C4-2B (cell line): ENCODE data around the gene PLAC1.

Experiments used
- H3K27ac ChIP-seq: fragments of 450-650 bp; 2 replicates; pipeline ENCODE4 v1.5.1; 2017
- ZFX ChIP-seq: fragments of 450-650 bp; IDR thresholded peaks from 2 replicates; pipeline ENCODE4 v1.6.1; 2017
- TF ChIP-seq, protein P1 (sequence below): fragments of 450-650 bp; conservative IDR thresholded peaks from 2 replicates; pipeline ENCODE4 v1.5.1; 2017; ENCODE audit warnings: mild to moderate bottlenecking

Gene PLAC1

DNA sequence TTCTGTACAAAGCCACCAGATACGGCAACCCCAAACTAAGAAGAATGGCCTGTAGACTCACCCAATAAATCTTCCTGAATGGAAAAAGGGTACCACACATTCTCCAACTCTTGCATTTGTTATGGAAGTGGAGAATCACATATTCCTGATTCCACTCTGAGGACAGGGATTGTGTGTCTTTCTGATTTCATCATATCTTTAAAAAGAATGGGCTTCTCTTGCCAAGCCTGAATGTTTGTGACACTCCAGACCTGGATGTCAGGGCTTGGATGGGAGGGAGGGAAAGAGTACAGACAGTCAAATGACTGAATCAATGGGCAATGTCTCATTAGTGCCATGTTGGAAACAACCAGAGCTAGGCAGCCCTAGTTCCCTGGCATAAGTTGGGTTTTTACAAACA, 77.4 kb downstream of the PLAC1 start:
- no peak for TF ChIP-seq ZFX
- TF ChIP-seq, protein P1, sequence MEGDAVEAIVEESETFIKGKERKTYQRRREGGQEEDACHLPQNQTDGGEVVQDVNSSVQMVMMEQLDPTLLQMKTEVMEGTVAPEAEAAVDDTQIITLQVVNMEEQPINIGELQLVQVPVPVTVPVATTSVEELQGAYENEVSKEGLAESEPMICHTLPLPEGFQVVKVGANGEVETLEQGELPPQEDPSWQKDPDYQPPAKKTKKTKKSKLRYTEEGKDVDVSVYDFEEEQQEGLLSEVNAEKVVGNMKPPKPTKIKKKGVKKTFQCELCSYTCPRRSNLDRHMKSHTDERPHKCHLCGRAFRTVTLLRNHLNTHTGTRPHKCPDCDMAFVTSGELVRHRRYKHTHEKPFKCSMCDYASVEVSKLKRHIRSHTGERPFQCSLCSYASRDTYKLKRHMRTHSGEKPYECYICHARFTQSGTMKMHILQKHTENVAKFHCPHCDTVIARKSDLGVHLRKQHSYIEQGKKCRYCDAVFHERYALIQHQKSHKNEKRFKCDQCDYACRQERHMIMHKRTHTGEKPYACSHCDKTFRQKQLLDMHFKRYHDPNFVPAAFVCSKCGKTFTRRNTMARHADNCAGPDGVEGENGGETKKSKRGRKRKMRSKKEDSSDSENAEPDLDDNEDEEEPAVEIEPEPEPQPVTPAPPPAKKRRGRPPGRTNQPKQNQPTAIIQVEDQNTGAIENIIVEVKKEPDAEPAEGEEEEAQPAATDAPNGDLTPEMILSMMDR, result no peak
- no peak overlapping the region for H3K27ac ChIP-seq

DNA sequence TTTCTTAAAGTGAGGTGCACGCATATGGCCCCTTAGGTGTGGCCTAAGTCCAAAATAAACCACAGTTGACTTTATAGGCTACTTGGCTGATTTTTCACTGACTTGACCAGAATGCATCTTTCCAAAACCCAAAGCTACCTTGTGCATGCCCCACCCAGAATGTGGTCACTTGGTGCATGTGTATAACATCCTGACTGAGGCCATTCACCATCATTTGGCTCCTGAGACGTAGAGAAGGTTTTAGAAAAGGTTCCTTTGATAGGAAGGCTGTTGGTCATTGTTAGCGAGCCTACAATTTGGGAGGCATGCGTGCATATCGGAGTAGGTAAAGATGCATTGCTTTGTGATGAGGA, 84.6 kb downstream of the PLAC1 start:
- H3K27ac ChIP-seq, result no peak overlapping the region
- TF ChIP-seq, protein P1, result no peak
- TF ChIP-seq ZFX, result no peak

DNA sequence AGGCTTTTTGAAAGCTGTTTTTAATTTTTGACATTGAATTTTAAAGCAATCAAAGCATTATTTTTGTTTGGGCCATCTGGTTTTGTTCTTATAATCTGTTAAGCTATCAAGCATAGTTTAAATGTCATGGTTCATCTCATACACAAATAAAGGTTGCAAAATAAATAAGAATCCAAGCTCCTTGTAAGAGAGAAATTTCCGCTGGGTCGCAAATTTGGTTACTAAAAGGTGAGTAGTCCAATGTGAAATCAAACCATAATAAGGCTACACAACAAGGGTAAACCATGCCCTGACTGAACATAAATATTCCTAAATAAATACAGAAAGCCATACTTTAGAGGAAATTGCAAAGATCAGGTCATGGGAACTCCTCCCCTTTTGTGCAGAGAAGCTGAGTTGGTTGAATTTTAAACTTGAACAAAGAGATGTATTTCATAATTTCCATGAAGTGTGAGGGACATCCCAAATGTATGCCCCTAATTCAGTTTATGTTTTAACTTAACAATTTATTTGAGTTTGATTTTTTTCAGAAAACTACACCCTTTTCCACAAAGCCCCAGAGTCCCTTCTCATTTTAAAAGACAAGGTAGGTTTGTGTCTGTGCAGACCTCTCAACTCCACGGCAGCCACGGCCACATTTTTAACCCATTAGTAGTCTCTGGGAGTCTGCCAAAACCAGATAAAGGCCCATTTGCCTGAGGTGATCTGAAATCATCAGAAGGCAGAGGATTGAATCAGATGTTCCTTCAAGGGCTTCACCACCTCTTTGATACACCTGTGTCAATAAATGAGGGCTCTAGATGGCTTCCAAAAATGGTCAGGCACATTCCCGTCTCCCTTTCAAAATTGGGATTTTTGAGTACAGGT, 85.2 kb downstream of the PLAC1 start:
- no peak overlapping the region for H3K27ac ChIP-seq
- no peak for TF ChIP-seq ZFX
- TF ChIP-seq, protein P1, result no peak

DNA sequence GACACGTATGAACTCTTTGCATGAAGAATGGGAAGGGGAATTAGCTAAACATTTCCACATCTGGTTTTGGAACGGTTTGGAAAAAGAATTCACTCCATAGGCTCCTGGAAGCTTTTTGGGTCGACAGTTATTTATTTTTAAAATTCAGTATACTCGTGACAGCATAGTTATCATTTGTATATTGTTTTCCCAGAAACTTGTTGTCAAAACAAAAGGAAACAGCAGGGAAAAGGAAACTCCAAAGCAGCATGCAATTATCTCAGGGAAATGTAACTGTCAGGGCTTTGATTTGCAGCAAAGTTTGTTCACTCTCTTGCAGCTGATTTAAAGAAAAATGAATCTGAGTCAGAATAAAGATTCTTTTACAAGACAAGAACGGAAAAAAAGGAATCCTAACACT, 86.5 kb downstream of the PLAC1 start:
- no peak overlapping the region for H3K27ac ChIP-seq
- TF ChIP-seq, protein P1, result no peak
- no peak for TF ChIP-seq ZFX

DNA sequence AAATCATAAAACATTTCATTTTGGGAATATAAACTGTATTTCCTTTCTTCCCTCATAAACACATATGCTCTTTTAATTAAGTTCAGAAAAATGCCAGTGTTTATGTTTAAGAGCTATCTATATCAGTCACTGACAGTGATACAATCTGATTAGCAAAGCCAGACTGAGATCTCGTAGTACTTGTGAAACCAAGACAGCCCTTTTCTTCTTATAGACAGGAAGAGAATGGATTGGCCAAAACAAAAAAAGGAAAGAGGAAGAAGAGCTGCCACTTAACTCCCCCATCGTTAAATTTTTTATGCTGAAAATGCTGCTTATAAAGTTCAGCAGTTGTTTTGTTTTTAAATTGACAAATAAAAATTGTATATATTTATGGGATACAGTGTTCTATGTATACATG, 87.4 kb downstream of the PLAC1 start:
- TF ChIP-seq ZFX, result no peak
- TF ChIP-seq, protein P1, result no peak
- no peak overlapping the region for H3K27ac ChIP-seq

DNA sequence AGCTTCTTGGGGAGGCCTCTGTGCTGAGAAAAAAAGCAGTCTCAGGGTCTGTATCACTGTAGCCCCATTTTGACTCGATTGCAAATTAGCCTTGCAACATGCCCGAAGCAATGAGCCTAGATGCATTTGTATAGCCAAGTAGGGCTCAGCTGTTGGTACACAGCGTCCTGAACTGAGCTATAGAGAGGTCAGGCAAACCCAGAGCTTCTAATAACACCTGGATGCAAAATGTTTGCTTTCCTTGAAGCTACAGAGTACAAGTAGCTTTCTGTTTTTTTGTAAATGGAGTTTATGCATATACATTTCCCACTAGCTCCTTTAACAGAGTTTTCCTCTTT, 87.8 kb downstream of the PLAC1 start:
- no peak overlapping the region for H3K27ac ChIP-seq
- TF ChIP-seq, protein P1, result no peak
- no peak for TF ChIP-seq ZFX

DNA sequence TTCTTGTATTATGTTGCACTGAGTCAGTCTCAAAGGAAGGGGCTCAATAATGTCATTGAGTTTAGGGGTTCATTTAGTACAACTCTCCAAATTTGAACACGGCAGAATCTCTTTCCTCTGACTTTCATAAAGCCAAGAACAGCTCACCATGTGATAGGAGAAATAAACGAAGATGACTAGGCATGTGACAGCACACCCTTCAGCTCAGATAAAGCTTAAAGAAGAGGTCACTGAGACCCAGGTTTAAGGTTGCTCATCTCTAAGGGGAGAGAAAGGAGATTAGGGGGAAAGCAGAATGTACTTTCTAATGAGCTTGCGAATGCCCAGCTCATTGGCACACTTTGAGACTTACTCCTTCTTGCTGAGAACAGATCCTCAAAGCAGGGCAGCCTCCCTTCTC, 89.0 kb downstream of the PLAC1 start:
- TF ChIP-seq ZFX, result no peak
- TF ChIP-seq, protein P1, result no peak
- H3K27ac ChIP-seq, result no peak overlapping the region
